GM23338 (cell line): Measurements from ENCODE around the gene CDH15. TPM values are rescaled to one million over a fixed set of nuclear protein-coding genes. Genes with fewer than 3 reads are reported as not detected.
"Not testable (repeated sequence)": the region's sequence is repeated elsewhere in the genome, so short reads cannot be mapped to it uniquely, and the experiment has no call there.

Source experiments
- ATAC-seq: fragments of 200-7000 bp; cut with Tn5 transposase; 3 replicates; pipeline ENCODE4 v1.9.1; 2020
- DNase-seq: peaks from one replicate; pipeline ENCODE4 v3.0.0-alpha.2; 2015; ENCODE audit warnings: low spot score
- H2AFZ ChIP-seq: fragments of 200-600 bp; sonication (generic); 2 replicates; pipeline ENCODE4 v1.8.0; 2016; ENCODE audit warnings: antibody characterized with exemption, mild to moderate bottlenecking, moderate library complexity
- H3F3A ChIP-seq: fragments of 200-600 bp; sonication (generic); replicated peaks from 2 replicates; pipeline ENCODE4 v1.8.0; 2017; ENCODE audit warnings: antibody characterized with exemption, mixed run types, low read depth
- H3K27ac ChIP-seq: fragments of 200-600 bp; sonication (generic); 2 replicates; pipeline ENCODE4 v1.6.1; 2016; ENCODE audit warnings: low read depth
- H3K27me3 ChIP-seq: fragments of 200-600 bp; sonication (generic); 2 replicates; pipeline ENCODE4 v1.8.0; 2016; ENCODE audit warnings: mild to moderate bottlenecking, mixed run types, moderate library complexity; ENCODE audit not compliant: insufficient read depth
- H3K36me3 ChIP-seq: fragments of 200-600 bp; sonication (generic); 2 replicates; pipeline ENCODE4 v1.8.0; 2016; ENCODE audit warnings: mild to moderate bottlenecking; ENCODE audit not compliant: insufficient read depth
- H3K4me1 ChIP-seq: fragments of 200-600 bp; sonication (generic); 2 replicates; pipeline ENCODE4 v1.8.0; 2016; ENCODE audit warnings: mild to moderate bottlenecking, moderate library complexity; ENCODE audit not compliant: insufficient read depth
- H3K4me2 ChIP-seq: fragments of 200-600 bp; sonication (generic); 2 replicates; pipeline ENCODE4 v1.7.1; 2017; ENCODE audit warnings: mixed run types
- H3K4me3 ChIP-seq: fragments of 200-600 bp; sonication (generic); 2 replicates; pipeline ENCODE4 v1.6.1; 2016; ENCODE audit warnings: mixed run types
- H3K79me2 ChIP-seq: fragments of 200-600 bp; sonication (generic); replicated peaks from 2 replicates; pipeline ENCODE4 v1.8.0; 2017; ENCODE audit warnings: mild to moderate bottlenecking; ENCODE audit not compliant: insufficient read depth
- H3K9me2 ChIP-seq: fragments of 200-600 bp; sonication (generic); 2 replicates; pipeline ENCODE4 v1.8.0; 2017; ENCODE audit not compliant: insufficient read depth
- H4K20me1 ChIP-seq: fragments of 200-600 bp; sonication (generic); replicated peaks from 2 replicates; pipeline ENCODE4 v1.8.0; 2017; ENCODE audit warnings: mild to moderate bottlenecking; ENCODE audit not compliant: insufficient read depth
- H3K27ac Mint-ChIP-seq: 2 replicates; pipeline ENCODE4 v1.8.0; 2020; ENCODE audit warnings: inconsistent platforms, mild to moderate bottlenecking, moderate library complexity, mixed read lengths
- H3K27me3 Mint-ChIP-seq: 3 replicates; pipeline ENCODE4 v1.8.0; 2022; ENCODE audit warnings: low read depth, mild to moderate bottlenecking, moderate library complexity, mixed read lengths, inconsistent platforms; ENCODE audit not compliant: insufficient read depth, poor library complexity
- H3K36me3 Mint-ChIP-seq: 3 replicates; pipeline ENCODE4 v1.8.0; 2021; ENCODE audit warnings: low read depth, mild to moderate bottlenecking, inconsistent platforms, moderate library complexity, mixed read lengths
- H3K4me1 Mint-ChIP-seq: 3 replicates; pipeline ENCODE4 v1.8.0; 2020; ENCODE audit warnings: mild to moderate bottlenecking, inconsistent platforms, mixed read lengths
- H3K4me3 Mint-ChIP-seq: 3 replicates; pipeline ENCODE4 v1.8.0; 2021; ENCODE audit warnings: moderate library complexity, mild to moderate bottlenecking, inconsistent platforms, mixed read lengths
- H3K9me3 Mint-ChIP-seq: 3 replicates; pipeline ENCODE4 v1.8.0; 2020; ENCODE audit warnings: moderate library complexity, mild to moderate bottlenecking, inconsistent platforms, mixed read lengths
- POLR2AphosphoS5 ChIP-seq: IDR thresholded peaks from 2 replicates; pipeline ENCODE4 v1.6.1; 2016; ENCODE audit warnings: antibody characterized with exemption, low read depth
- polyA plus RNA-seq: library from polyadenylated mRNA; unstranded; fragments of >200 nt; fragmentation: Nextera tagmentation; extraction: Ambion mirVana; gene quantifications from 2 replicates; pipeline ENCODE4 v1.2.1, GENCODE V29; 2016
- total RNA-seq: library from RNA; depleted of rRNA; stranded (reverse); fragments of >200 nt; shearing (Covaris generic); gene quantifications from 2 replicates; pipeline ENCODE4 v1.2.3, GENCODE V29; 2014
- TF ChIP-seq, protein P1 (sequence below), 2 experiments: fragments of 200-600 bp in 1 of 2; sonication (generic) in 1 of 2; conservative IDR thresholded peaks; 2 replicates each; pipeline versions ENCODE4 v1.5.1 to v1.6.1; 2016 to 2017; ENCODE audit warnings: antibody characterized with exemption in 2 of 2, low read depth in 2 of 2, mild to moderate bottlenecking in 2 of 2, moderate library complexity in 1 of 2
- TF ChIP-seq, protein P2 (sequence below): fragments of 250-450 bp; sonication (Bioruptor Pico); IDR thresholded peaks from 2 replicates; pipeline ENCODE4 v1.5.0; 2020; ENCODE audit warnings: mild to moderate bottlenecking, moderate library complexity
- TF ChIP-seq, protein P3 (sequence below): IDR thresholded peaks from one replicate; pipeline ENCODE4 v1.6.1; 2018; ENCODE audit warnings: antibody characterized with exemption; ENCODE audit not compliant: unreplicated experiment

Gene CDH15
- total and polyA plus RNA-seq, 2 experiments from 2014 or later = 0.61 to 1.0 TPM

DNA sequence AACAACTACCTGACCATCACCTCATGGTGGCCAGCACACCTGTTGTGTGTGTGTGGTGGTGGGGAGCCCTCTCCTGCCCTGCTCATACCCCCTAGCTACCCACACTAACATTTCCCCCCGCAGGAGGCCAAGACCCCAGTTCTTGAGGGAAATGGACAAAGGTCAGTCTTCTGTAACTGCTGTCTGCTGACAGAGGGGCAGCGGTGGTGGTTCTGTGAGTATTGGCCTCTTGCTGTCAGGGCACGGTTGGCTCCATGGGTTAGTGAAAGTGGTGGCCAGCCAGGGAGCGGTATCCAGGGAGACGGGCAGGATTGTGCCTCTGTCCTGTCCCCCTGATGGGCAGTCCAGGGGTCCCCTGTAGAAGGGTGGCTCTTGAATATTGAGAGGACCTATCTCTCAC, 72.1 kb downstream of the CDH15 start:
- no peak overlapping the region for H3K4me3 ChIP-seq
- no peaks in the 10 kb centered on the region; the same call in 1 of the 2 replicates for H3K4me1 ChIP-seq
- TF ChIP-seq, protein P1, sequence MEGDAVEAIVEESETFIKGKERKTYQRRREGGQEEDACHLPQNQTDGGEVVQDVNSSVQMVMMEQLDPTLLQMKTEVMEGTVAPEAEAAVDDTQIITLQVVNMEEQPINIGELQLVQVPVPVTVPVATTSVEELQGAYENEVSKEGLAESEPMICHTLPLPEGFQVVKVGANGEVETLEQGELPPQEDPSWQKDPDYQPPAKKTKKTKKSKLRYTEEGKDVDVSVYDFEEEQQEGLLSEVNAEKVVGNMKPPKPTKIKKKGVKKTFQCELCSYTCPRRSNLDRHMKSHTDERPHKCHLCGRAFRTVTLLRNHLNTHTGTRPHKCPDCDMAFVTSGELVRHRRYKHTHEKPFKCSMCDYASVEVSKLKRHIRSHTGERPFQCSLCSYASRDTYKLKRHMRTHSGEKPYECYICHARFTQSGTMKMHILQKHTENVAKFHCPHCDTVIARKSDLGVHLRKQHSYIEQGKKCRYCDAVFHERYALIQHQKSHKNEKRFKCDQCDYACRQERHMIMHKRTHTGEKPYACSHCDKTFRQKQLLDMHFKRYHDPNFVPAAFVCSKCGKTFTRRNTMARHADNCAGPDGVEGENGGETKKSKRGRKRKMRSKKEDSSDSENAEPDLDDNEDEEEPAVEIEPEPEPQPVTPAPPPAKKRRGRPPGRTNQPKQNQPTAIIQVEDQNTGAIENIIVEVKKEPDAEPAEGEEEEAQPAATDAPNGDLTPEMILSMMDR (conservative IDR thresholded peaks at IDR 0.05; ENCODE audit: low read depth in 2 of 2) = no peak
- TF ChIP-seq, protein P2, sequence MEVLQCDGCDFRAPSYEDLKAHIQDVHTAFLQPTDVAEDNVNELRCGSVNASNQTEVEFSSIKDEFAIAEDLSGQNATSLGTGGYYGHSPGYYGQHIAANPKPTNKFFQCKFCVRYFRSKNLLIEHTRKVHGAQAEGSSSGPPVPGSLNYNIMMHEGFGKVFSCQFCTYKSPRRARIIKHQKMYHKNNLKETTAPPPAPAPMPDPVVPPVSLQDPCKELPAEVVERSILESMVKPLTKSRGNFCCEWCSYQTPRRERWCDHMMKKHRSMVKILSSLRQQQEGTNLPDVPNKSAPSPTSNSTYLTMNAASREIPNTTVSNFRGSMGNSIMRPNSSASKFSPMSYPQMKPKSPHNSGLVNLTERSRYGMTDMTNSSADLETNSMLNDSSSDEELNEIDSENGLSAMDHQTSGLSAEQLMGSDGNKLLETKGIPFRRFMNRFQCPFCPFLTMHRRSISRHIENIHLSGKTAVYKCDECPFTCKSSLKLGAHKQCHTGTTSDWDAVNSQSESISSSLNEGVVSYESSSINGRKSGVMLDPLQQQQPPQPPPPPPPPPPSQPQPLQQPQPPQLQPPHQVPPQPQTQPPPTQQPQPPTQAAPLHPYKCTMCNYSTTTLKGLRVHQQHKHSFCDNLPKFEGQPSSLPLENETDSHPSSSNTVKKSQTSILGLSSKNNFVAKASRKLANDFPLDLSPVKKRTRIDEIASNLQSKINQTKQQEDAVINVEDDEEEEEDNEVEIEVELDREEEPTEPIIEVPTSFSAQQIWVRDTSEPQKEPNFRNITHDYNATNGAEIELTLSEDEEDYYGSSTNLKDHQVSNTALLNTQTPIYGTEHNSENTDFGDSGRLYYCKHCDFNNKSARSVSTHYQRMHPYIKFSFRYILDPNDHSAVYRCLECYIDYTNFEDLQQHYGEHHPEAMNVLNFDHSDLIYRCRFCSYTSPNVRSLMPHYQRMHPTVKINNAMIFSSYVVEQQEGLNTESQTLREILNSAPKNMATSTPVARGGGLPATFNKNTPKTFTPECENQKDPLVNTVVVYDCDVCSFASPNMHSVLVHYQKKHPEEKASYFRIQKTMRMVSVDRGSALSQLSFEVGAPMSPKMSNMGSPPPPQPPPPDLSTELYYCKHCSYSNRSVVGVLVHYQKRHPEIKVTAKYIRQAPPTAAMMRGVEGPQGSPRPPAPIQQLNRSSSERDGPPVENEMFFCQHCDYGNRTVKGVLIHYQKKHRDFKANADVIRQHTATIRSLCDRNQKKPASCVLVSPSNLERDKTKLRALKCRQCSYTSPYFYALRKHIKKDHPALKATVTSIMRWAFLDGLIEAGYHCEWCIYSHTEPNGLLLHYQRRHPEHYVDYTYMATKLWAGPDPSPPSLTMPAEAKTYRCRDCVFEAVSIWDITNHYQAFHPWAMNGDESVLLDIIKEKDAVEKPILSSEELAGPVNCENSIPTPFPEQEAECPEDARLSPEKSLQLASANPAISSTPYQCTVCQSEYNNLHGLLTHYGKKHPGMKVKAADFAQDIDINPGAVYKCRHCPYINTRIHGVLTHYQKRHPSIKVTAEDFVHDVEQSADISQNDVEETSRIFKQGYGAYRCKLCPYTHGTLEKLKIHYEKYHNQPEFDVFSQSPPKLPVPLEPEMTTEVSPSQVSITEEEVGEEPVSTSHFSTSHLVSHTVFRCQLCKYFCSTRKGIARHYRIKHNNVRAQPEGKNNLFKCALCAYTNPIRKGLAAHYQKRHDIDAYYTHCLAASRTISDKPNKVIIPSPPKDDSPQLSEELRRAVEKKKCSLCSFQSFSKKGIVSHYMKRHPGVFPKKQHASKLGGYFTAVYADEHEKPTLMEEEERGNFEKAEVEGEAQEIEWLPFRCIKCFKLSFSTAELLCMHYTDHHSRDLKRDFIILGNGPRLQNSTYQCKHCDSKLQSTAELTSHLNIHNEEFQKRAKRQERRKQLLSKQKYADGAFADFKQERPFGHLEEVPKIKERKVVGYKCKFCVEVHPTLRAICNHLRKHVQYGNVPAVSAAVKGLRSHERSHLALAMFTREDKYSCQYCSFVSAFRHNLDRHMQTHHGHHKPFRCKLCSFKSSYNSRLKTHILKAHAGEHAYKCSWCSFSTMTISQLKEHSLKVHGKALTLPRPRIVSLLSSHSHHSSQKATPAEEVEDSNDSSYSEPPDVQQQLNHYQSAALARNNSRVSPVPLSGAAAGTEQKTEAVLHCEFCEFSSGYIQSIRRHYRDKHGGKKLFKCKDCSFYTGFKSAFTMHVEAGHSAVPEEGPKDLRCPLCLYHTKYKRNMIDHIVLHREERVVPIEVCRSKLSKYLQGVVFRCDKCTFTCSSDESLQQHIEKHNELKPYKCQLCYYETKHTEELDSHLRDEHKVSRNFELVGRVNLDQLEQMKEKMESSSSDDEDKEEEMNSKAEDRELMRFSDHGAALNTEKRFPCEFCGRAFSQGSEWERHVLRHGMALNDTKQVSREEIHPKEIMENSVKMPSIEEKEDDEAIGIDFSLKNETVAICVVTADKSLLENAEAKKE (CRISPR knock-in tag) = no peak
- TF ChIP-seq, protein P3, sequence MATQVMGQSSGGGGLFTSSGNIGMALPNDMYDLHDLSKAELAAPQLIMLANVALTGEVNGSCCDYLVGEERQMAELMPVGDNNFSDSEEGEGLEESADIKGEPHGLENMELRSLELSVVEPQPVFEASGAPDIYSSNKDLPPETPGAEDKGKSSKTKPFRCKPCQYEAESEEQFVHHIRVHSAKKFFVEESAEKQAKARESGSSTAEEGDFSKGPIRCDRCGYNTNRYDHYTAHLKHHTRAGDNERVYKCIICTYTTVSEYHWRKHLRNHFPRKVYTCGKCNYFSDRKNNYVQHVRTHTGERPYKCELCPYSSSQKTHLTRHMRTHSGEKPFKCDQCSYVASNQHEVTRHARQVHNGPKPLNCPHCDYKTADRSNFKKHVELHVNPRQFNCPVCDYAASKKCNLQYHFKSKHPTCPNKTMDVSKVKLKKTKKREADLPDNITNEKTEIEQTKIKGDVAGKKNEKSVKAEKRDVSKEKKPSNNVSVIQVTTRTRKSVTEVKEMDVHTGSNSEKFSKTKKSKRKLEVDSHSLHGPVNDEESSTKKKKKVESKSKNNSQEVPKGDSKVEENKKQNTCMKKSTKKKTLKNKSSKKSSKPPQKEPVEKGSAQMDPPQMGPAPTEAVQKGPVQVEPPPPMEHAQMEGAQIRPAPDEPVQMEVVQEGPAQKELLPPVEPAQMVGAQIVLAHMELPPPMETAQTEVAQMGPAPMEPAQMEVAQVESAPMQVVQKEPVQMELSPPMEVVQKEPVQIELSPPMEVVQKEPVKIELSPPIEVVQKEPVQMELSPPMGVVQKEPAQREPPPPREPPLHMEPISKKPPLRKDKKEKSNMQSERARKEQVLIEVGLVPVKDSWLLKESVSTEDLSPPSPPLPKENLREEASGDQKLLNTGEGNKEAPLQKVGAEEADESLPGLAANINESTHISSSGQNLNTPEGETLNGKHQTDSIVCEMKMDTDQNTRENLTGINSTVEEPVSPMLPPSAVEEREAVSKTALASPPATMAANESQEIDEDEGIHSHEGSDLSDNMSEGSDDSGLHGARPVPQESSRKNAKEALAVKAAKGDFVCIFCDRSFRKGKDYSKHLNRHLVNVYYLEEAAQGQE = no peak
- TF ChIP-seq POLR2AphosphoS5 = no peak
- no peak overlapping the region for H2AFZ ChIP-seq
- no peak overlapping the region for H3K27ac ChIP-seq
- H3K9me3 Mint-ChIP-seq = peaks cover 10% of the 10 kb centered on the region
- H4K20me1 ChIP-seq = no peaks in the 10 kb centered on the region
- peaks cover 7% of the 10 kb centered on the region for H3K9me2 ChIP-seq
- H3K4me1 Mint-ChIP-seq = peaks cover 6% of the 10 kb centered on the region; the same call in 1 of the 3 replicates
- peaks cover 11% of the 10 kb centered on the region for H3F3A ChIP-seq
- peaks cover 15% of the 10 kb centered on the region for H3K27me3 Mint-ChIP-seq
- no peak overlapping the region for H3K27ac Mint-ChIP-seq
- H3K27me3 ChIP-seq = peaks cover 9% of the 10 kb centered on the region; the same call in 1 of the 2 replicates
- H3K36me3 ChIP-seq = no peaks in the 10 kb centered on the region
- no peak for ATAC-seq
- peaks cover 5% of the 10 kb centered on the region; the same call in 2 of the 3 replicates for H3K36me3 Mint-ChIP-seq
- H3K4me2 ChIP-seq = no peak overlapping the region
- no peak for DNase-seq
- no peaks in the 10 kb centered on the region for H3K79me2 ChIP-seq
- H3K4me3 Mint-ChIP-seq = peak overlapping the region; percentile 31; the same call in 1 of the 3 replicates

DNA sequence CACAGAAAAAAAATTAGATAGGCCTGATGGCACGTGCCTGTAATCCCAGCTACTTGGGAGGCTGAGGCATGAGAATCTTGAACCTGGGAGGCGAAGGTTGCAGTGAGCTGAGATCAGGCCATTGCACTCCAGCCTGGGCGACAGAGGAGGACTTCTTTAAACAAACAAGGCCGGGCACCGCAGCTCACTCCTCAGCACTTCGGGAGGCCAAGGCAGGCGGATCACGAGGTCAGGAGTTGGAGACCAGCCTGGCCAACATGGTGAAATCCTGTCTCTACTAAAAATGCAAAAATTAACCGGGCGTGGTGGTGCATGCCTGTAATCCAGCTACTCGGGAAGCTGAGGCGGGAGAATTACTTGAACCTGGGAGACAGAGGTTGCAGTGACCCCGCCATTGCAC, 72.7 kb downstream of the CDH15 start:
- not testable (repeated sequence) for H3K9me2 ChIP-seq, H3K79me2 ChIP-seq, H3K4me3 Mint-ChIP-seq, H3K27ac ChIP-seq, H3K36me3 Mint-ChIP-seq, H4K20me1 ChIP-seq, H3K4me2 ChIP-seq, DNase-seq, H3K4me1 Mint-ChIP-seq, H2AFZ ChIP-seq, H3K27ac Mint-ChIP-seq, H3K36me3 ChIP-seq, H3K4me3 ChIP-seq, H3K4me1 ChIP-seq, ATAC-seq
- Mint-ChIP-seq H3K27me3 (peaks cover 19% of the 10 kb centered on the region), H3K9me3 (peaks cover 10% of the 10 kb centered on the region)
- Histone ChIP-seq H3K27me3 (peaks cover 11% of the 10 kb centered on the region; the same call in 1 of the 2 replicates), H3F3A (peaks cover 11% of the 10 kb centered on the region)
